Heart left ventricle (tissue), 16 donors: Measurements from ENCODE around the gene NFE2L2. TPM values are rescaled to one million over a fixed set of nuclear protein-coding genes. Genes with fewer than 3 reads are reported as not detected.
A peak's percentile ranks its signal among the peaks of the same experiment; 100 is the strongest.

ENCODE experiments used
- ATAC-seq, 4 donors: fragments of 200-7000 bp; cut with Tn5 transposase; one replicate each; pipeline ENCODE4 v1.9.1; 2020 to 2022; ENCODE audit warnings: moderate library complexity in 4 of 4, mild to moderate bottlenecking in 3 of 4, moderate number of reproducible peaks in 1 of 4
- DNase-seq, 5 donors: peaks; one replicate each; pipeline ENCODE4 v3.0.0-alpha.2; 2020
- H3K27ac ChIP-seq, 12 donors: fragments of 200-600 bp; sonication (generic) in 4 of 12; one replicate each; pipeline versions ENCODE4 v1.5.0 to v1.8.0; 2016 to 2022; ENCODE audit warnings: mild to moderate bottlenecking in 2 of 12
- H3K27me3 ChIP-seq, 9 donors: fragments of 200-600 bp; sonication (generic) in 2 of 9; one replicate each; pipeline versions ENCODE4 v1.5.1 to v1.8.0; 2016 to 2022; ENCODE audit warnings: mild to moderate bottlenecking in 3 of 9
- H3K36me3 ChIP-seq, 9 donors: fragments of 200-600 bp; sonication (generic) in 2 of 9; one replicate each; pipeline versions ENCODE4 v1.5.0 to v1.8.0; 2018 to 2022; ENCODE audit warnings: mild to moderate bottlenecking in 2 of 9
- H3K4me1 ChIP-seq, 12 donors: fragments of 200-600 bp; sonication (generic) in 4 of 12; one replicate each; pipeline versions ENCODE4 v1.5.0 to v1.8.0; 2016 to 2022; ENCODE audit warnings: mild to moderate bottlenecking in 3 of 12
- H3K4me3 ChIP-seq, 12 donors: fragments of 200-600 bp; sonication (generic) in 4 of 12; one replicate each; pipeline versions ENCODE4 v1.5.0 to v1.8.0; 2017 to 2022; ENCODE audit warnings: mild to moderate bottlenecking in 9 of 12, moderate library complexity in 4 of 12
- H3K9me3 ChIP-seq, 12 donors: fragments of 200-600 bp; sonication (generic) in 4 of 12; one replicate each; pipeline versions ENCODE4 v1.5.0 to v1.8.0; 2016 to 2022; ENCODE audit warnings: mild to moderate bottlenecking in 1 of 12
- POLR2A ChIP-seq, 2 donors: fragments of 450-650 bp; IDR thresholded peaks; one replicate each; pipeline ENCODE4 v1.6.1; 2017; ENCODE audit warnings: antibody characterized with exemption in 2 of 2, mild to moderate bottlenecking in 2 of 2, moderate library complexity in 2 of 2
- WGBS, 4 donors: extraction: QIAGEN DNeasy Blood & Tissue Kit in 2 of 4; methylation state at CpG; one replicate each; pipeline versions ENCODE4 v1.1.5 to v1.1.7; 2013 to 2018; 5-methylcytosine and 5-hydroxymethylcytosine counted together
- intact Hi-C, 10 donors: fragments of 100-400 bp; cut with DNase I; formaldehyde crosslinking; loops; one replicate each; pipeline versions ENCODE4 v1.11.1 to v1.14.2; 2022
- polyA plus RNA-seq, 2 donors: library from polyadenylated mRNA; stranded (reverse); fragments of 200-250 nt; gene quantifications; one replicate each; pipeline ENCODE4 v1.2.3, GENCODE V29; 2013
- total RNA-seq, 9 donors: library from RNA; depleted of rRNA in 2 of 9; stranded (reverse); fragments of >200 nt in 2 of 9; fragmentation: NEBNext Ultra II Directional in 3 of 9; extraction: Animal tissue kit (Norgen Biotek cat#: 25700) in 3 of 9; gene quantifications; one replicate each; pipeline versions ENCODE4 v1.1.0 to v1.2.4, GENCODE V29; 2016 to 2023
- TF ChIP-seq, protein P1 (sequence below), 12 donors: fragments of 200-600 bp; sonication (generic) in 4 of 12; IDR thresholded peaks; one replicate each; pipeline versions ENCODE4 v1.5.0 to v1.8.0; 2018 to 2022; ENCODE audit warnings: antibody characterized with exemption in 12 of 12, mild to moderate bottlenecking in 5 of 12
- donor health status: ischemic (EF 13 %, LVEDD 7.1; RV severe dilation, severe dysfunction).
- donor health status: healthy with polysubstance abuse.
- donor health status: DM: no; HTN: yes; CAD: no.
- donor health status: DM: no; HTN: no; CAD: no.
- donor health status: ischemic (EF 25% LVEDD 6.9; RV normal size, moderate dysfunction).
- donor health status: ischemic (EF 25% LVEDD 5.7; RV mildly dilated, moderate dysfunction).
- donor health status: healthy.
- donor health status: DM: yes; HTN: yes; CAD: no.
- donor health status: ischemic (EF 35%, LVEDD 5.7; RV mildly dilated, moderate dysfunction).
- donor health status: nonischemic (EF 11% LVEDD 7.7; RV severe dilation, severe dysfunction).
- donor health status: DM: yes; HTN: yes; CAD: no.
- donor health status: PGD.
- donor health status: ischemic (EF 29% LVEDD 5.4; RV normal size, mild dysfunction).
- donor health status: nonischemic (EF 23%, LVEDD 6.1; RV moderate dilation, normal function).

Gene NFE2L2
- total and polyA plus RNA-seq, 11 donors = 17.0 to 82.5 (median 54.8) TPM

DNA sequence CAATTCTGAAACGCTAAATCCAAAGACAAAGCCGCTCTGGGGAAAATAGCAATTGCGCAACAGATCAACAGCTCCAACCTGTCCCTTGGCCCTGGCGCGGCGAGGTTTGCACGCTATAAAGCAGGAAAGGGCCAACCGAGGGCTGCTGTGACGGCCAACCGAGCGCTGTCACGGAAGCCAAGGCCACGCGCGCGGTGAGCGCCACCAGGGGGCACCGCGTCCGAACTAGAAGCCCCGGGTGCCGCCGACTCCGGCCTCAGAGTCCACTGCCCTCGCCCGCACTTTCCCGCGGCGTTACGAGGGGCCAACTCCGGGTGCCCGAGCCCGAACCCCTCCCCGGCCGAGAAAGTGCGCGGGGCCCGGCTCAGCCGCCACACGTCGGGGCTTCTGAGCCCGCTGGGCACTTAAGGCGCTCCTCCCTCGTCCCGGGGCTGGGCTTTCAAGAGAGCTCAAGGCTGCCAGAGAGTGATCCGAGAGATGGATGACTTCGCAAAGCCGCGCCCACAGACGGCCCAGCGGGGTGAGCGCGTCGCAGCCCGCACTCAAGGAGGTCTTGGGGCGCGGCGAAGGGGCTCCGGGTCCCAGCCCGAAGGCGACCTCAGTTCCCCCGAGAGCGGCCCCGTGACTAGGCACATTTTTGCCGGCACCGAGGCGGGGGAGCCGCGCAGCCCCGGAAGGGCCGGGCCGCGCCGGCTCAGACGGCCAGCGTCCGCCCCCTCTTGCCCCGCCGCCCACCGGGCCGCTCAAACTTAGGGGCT lies 897 bp downstream of the NFE2L2 start:
- H3K9me3 ChIP-seq = no peaks in the 10 kb centered on the region
- TF ChIP-seq, protein P1, sequence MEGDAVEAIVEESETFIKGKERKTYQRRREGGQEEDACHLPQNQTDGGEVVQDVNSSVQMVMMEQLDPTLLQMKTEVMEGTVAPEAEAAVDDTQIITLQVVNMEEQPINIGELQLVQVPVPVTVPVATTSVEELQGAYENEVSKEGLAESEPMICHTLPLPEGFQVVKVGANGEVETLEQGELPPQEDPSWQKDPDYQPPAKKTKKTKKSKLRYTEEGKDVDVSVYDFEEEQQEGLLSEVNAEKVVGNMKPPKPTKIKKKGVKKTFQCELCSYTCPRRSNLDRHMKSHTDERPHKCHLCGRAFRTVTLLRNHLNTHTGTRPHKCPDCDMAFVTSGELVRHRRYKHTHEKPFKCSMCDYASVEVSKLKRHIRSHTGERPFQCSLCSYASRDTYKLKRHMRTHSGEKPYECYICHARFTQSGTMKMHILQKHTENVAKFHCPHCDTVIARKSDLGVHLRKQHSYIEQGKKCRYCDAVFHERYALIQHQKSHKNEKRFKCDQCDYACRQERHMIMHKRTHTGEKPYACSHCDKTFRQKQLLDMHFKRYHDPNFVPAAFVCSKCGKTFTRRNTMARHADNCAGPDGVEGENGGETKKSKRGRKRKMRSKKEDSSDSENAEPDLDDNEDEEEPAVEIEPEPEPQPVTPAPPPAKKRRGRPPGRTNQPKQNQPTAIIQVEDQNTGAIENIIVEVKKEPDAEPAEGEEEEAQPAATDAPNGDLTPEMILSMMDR (IDR thresholded peaks at IDR 0.05) = peak; percentile 73 to 96 (median 87)
- TF ChIP-seq POLR2A (IDR thresholded peaks at IDR 0.05) = peak in 1 of 2 donors; percentile 58
- ATAC-seq (peak; percentile 74 to 85 (median 79)), DNase-seq (peak; percentile 98 to 99 (median 99))
- peaks cover 0 to 57% (median 43%) of the 10 kb centered on the region in 12 donors for H3K4me1 ChIP-seq
- peak overlapping the region; percentile 72 to 97 (median 90) for H3K4me3 ChIP-seq
- H3K27me3 ChIP-seq = no peaks in the 10 kb centered on the region
- 0 to 1% (median 0%) methylated on average over 27 to 81 of the region's 81 CpGs for WGBS, 4 donors
- intact Hi-C loops = loop anchor here (1.0 to 10.0 kb wide), 18 partner anchors 21 to 491 kb away; partner anchors contain the start of genes HNRNPA3 (in 9 of the 10) and AGPS (in 1 of the 10)
- H3K36me3 ChIP-seq = peaks cover 0 to 8% (median 0%) of the 10 kb centered on the region in 9 donors
- H3K27ac ChIP-seq = peak overlapping the region; percentile 97 to 100 (median 99)

DNA sequence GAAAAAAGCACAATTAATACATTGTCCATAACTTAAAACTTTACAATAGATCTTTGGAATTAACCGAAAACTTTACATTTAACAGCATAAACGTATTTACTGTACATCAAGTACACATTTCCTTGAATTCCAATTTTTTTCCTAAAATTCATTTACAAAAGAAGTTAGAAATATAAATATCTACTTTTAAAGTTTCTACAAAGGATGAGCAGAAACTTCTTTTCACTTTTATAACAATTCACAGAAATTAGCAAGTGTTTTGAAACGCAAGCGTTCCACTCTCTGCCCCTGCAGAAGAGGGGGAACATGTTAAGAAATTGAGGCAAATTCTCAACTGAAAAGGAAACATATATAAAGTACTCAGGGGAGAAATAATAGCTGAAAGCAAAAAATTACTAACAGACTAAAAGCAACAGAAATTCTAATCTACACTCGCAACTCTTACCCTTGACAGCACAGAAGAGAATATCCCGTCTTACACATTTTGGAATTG lies 1.5 kb downstream of the NFE2L2 start:
- intact Hi-C loops = loop anchor here in 9 of 10 donors (1.0 to 10.0 kb wide), 15 partner anchors 20 to 492 kb away; partner anchors contain the start of genes HNRNPA3 (in 6 of the 9) and AGPS (in 1 of the 9)
- peak overlapping the region; percentile 72 to 97 (median 90) for H3K4me3 ChIP-seq
- 0 to 2% (median 1%) methylated on average over 6 of the region's 6 CpGs for WGBS, 4 donors
- peaks cover 0 to 9% (median 0%) of the 10 kb centered on the region in 9 donors for H3K36me3 ChIP-seq
- ATAC-seq (no peak), DNase-seq (no peak)
- no peak for TF ChIP-seq POLR2A (IDR thresholded peaks at IDR 0.05)
- TF ChIP-seq, protein P1 (IDR thresholded peaks at IDR 0.05) = no peak
- H3K27me3 ChIP-seq = no peaks in the 10 kb centered on the region
- H3K27ac ChIP-seq = peak overlapping the region; percentile 97 to 100 (median 99)
- H3K4me1 ChIP-seq = peaks cover 0 to 63% (median 47%) of the 10 kb centered on the region in 12 donors
- peaks cover 0 to 3% (median 0%) of the 10 kb centered on the region in 12 donors for H3K9me3 ChIP-seq

- TF ChIP-seq, protein P1 (IDR thresholded peaks at IDR 0.05) = peak in 1 of 12 donors; percentile 5
- no peak for TF ChIP-seq POLR2A (IDR thresholded peaks at IDR 0.05)
- peaks cover 0 to 6% (median 0%) of the 10 kb centered on the region in 12 donors for H3K9me3 ChIP-seq
- H3K36me3 ChIP-seq = peaks cover 0 to 9% (median 0%) of the 10 kb centered on the region in 9 donors
- H3K4me1 ChIP-seq = peaks cover 0 to 72% (median 54%) of the 10 kb centered on the region in 12 donors
- intact Hi-C loops = loop anchor here in 8 of 10 donors (2.0 to 10.0 kb wide), 11 partner anchors 19 to 493 kb away; partner anchors contain the start of genes HNRNPA3 (in 4 of the 8) and AGPS (in 1 of the 8)
- ATAC-seq (no peak), DNase-seq (no peak)
- peak overlapping the region; percentile 8 to 100 (median 99) for H3K27ac ChIP-seq
- peak overlapping the region; percentile 72 to 97 (median 90) for H3K4me3 ChIP-seq
- WGBS, 4 donors = 1 to 4% (median 2%) methylated on average over 2 of the region's 2 CpGs
- H3K27me3 ChIP-seq = no peaks in the 10 kb centered on the region
Observed at GRCh38 chr2:177262092-177262491, 2.4 kb downstream of the NFE2L2 start.
